A673 (cell line): ENCODE results near the gene ZC3HAV1. TPM values are rescaled to one million over a fixed set of nuclear protein-coding genes. Genes with fewer than 3 reads are reported as not detected.

Source experiments
- BruUV-seq: library from RNA; stranded (reverse); fragments of 400-500 nt; replicated peaks from 2 replicates; lab custom pipeline; 2021; lab: Mats Ljungman, UMichigan
- CTCF ChIA-PET: fragments of 300-600 bp; sonication (Branson Sonifier 250); formaldehyde crosslinking; loops from one replicate; lab custom pipeline; 2022; ENCODE audit warnings: antibody characterized with exemption; lab: Charles Lee
- POLR2A ChIA-PET: fragments of 300-600 bp; sonication (Branson Sonifier 250); formaldehyde crosslinking; loops from one replicate; lab custom pipeline; 2022; ENCODE audit warnings: antibody characterized with exemption; ENCODE audit not compliant: low non-redundant PET; lab: Charles Lee
- DNase-seq: peaks from one replicate; pipeline ENCODE4 v3.0.0-alpha.2; 2015; ENCODE audit warnings: low spot score
- H3K27ac ChIP-seq: fragments of 200-600 bp; sonication (generic); 2 replicates; pipeline ENCODE4 v1.5.1; 2016; ENCODE audit warnings: mixed run types, low read depth, mild to moderate bottlenecking, mixed read lengths, antibody characterized with exemption, low read length; ENCODE audit not compliant: poor library complexity, severe bottlenecking
- H3K27me3 ChIP-seq: fragments of 200-600 bp; sonication (generic); replicated peaks from 2 replicates; pipeline ENCODE4 v1.6.1; 2017; ENCODE audit warnings: mixed run types, low read depth, mild to moderate bottlenecking, mixed read lengths, antibody characterized with exemption, low read length; ENCODE audit not compliant: insufficient read depth, poor library complexity
- H3K36me3 ChIP-seq: fragments of 200-600 bp; sonication (generic); 2 replicates; pipeline ENCODE4 v1.6.1; 2016; ENCODE audit warnings: mixed run types, mild to moderate bottlenecking, mixed read lengths, antibody characterized with exemption, low read length; ENCODE audit not compliant: insufficient read depth, poor library complexity, severe bottlenecking
- H3K4me1 ChIP-seq: fragments of 200-600 bp; sonication (generic); 2 replicates; pipeline ENCODE4 v1.6.1; 2017; ENCODE audit warnings: mixed run types, mild to moderate bottlenecking, mixed read lengths, antibody characterized with exemption, low read length; ENCODE audit not compliant: insufficient read depth, poor library complexity, severe bottlenecking
- H3K4me3 ChIP-seq: fragments of 200-600 bp; sonication (generic); 2 replicates; pipeline ENCODE4 v1.5.1; 2016; ENCODE audit warnings: low read depth, mixed run types, mild to moderate bottlenecking, mixed read lengths, low read length; ENCODE audit not compliant: poor library complexity, severe bottlenecking
- H3K9me3 ChIP-seq: fragments of 200-600 bp; sonication (generic); 2 replicates; pipeline ENCODE4 v1.6.1; 2016; ENCODE audit warnings: mixed run types, low read depth, mild to moderate bottlenecking, mixed read lengths, antibody characterized with exemption, low read length; ENCODE audit not compliant: poor library complexity, severe bottlenecking
- CTCF ChIP-seq: fragments of 300-800, 200-600 bp; sonication (generic); conservative IDR thresholded peaks from 2 replicates; pipeline ENCODE4 v1.5.1; 2017; ENCODE audit warnings: low read depth, mild to moderate bottlenecking, antibody characterized with exemption, low read length, moderate library complexity, mixed read lengths
- EZH2 ChIP-seq: fragments of 200-600 bp; sonication (generic); IDR thresholded peaks from 2 replicates; pipeline ENCODE4 v1.6.1; 2017; ENCODE audit warnings: borderline replicate concordance, low read depth, mild to moderate bottlenecking, mixed read lengths, antibody characterized with exemption, low read length; ENCODE audit not compliant: poor library complexity, severe bottlenecking
- intact Hi-C: fragments of 100-400 bp; cut with micrococcal nuclease; formaldehyde crosslinking; loops from one replicate; pipeline ENCODE4 v1.10.0; 2022; ENCODE audit not compliant: unreplicated experiment
- total RNA-seq: library from RNA; stranded (reverse); gene quantifications from 2 replicates; pipeline ENCODE4 v1.2.3, GENCODE V29; 2021

Gene ZC3HAV1
- total RNA-seq, 1 experiment from 2014 or later, result 16.9 TPM

- Histone ChIP-seq H3K4me3 (no peak overlapping the region), H3K9me3 (no peaks in the 10 kb centered on the region), H3K4me1 (no peaks in the 10 kb centered on the region), H3K27me3 (no peaks in the 10 kb centered on the region), H3K27ac (no peak overlapping the region), H3K36me3 (peaks cover 9% of the 10 kb centered on the region)
- ChIA-PET CTCF (no interaction called here), POLR2A (no interaction called here)
- BruUV-seq, result no TSS peak
- no peak for DNase-seq
- intact Hi-C loops, result no loop called here
- TF ChIP-seq EZH2, result no peak
- TF ChIP-seq CTCF, result no peak
Measured at GRCh38 chr7:139089118-139089517, 20.4 kb downstream of the ZC3HAV1 start.

GRCh38 chr7:139088268-139088667, 21.3 kb downstream of the ZC3HAV1 start:
- no TSS peak for BruUV-seq
- H3K4me3 ChIP-seq, result no peak overlapping the region
- no peaks in the 10 kb centered on the region for H3K27me3 ChIP-seq
- TF ChIP-seq CTCF (no peak), EZH2 (no peak)
- H3K9me3 ChIP-seq, result no peaks in the 10 kb centered on the region
- no peaks in the 10 kb centered on the region for H3K4me1 ChIP-seq
- DNase-seq, result no peak
- no peak overlapping the region for H3K27ac ChIP-seq
- intact Hi-C loops, result no loop called here
- POLR2A ChIA-PET, result no interaction called here
- CTCF ChIA-PET, result no interaction called here
- peaks cover 9% of the 10 kb centered on the region for H3K36me3 ChIP-seq

GRCh38 chr7:139087212-139087611, 22.3 kb downstream of the ZC3HAV1 start:
- Histone ChIP-seq H3K27me3 (no peaks in the 10 kb centered on the region), H3K9me3 (no peaks in the 10 kb centered on the region), H3K4me1 (no peaks in the 10 kb centered on the region), H3K36me3 (peaks cover 11% of the 10 kb centered on the region), H3K4me3 (no peak overlapping the region), H3K27ac (no peak overlapping the region)
- CTCF ChIA-PET, result no interaction called here
- no peak for DNase-seq
- no TSS peak for BruUV-seq
- intact Hi-C loops, result no loop called here
- TF ChIP-seq EZH2 (no peak), CTCF (no peak)
- POLR2A ChIA-PET, result no interaction called here
